ENCODE data around the gene FGF1.

The FGF1 gene

GRCh38 chr5:142703153-142703552, 17.3 kb upstream of the FGF1 start:
- no peak for ATAC-seq (ENCODE audit: low read depth)
- H3K4me3 Mint-ChIP-seq: no peak overlapping the region
- H3K4me1 Mint-ChIP-seq: no peaks in the 10 kb centered on the region
- DNase-seq (ENCODE audit: low spot score in 2 of 2): no peak
- peaks cover 2% of the 10 kb centered on the region for H3K9me3 Mint-ChIP-seq
- H3K27me3 Mint-ChIP-seq: peaks cover 12% of the 10 kb centered on the region
- no peak overlapping the region for H3K27ac Mint-ChIP-seq
- H3K36me3 Mint-ChIP-seq: no peaks in the 10 kb centered on the region

- Mint-ChIP-seq H3K4me1 (no peaks in the 10 kb centered on the region), H3K27me3 (peaks cover 14% of the 10 kb centered on the region), H3K27ac (no peak overlapping the region), H3K9me3 (peaks cover 2% of the 10 kb centered on the region), H3K4me3 (no peak overlapping the region), H3K36me3 (no peaks in the 10 kb centered on the region)
- DNase-seq (ENCODE audit: low spot score in 2 of 2): no peak
- ATAC-seq (ENCODE audit: low read depth): no peak
These were observed 15.9 kb upstream of the FGF1 start for GRCh38 chr5:142701673-142702311.

GRCh38 chr5:142700566-142700965, 14.7 kb upstream of the FGF1 start:
- ATAC-seq (ENCODE audit: low read depth) (no peak), DNase-seq (ENCODE audit: low spot score in 2 of 2) (no peak)
- H3K4me1 Mint-ChIP-seq: no peaks in the 10 kb centered on the region
- peaks cover 16% of the 10 kb centered on the region for H3K27me3 Mint-ChIP-seq
- peaks cover 2% of the 10 kb centered on the region for H3K9me3 Mint-ChIP-seq
- H3K27ac Mint-ChIP-seq: no peak overlapping the region
- no peak overlapping the region for H3K4me3 Mint-ChIP-seq
- no peaks in the 10 kb centered on the region for H3K36me3 Mint-ChIP-seq

GRCh38 chr5:142699184-142699720, 13.4 kb upstream of the FGF1 start:
- no peak overlapping the region for H3K4me3 Mint-ChIP-seq
- H3K9me3 Mint-ChIP-seq: peaks cover 2% of the 10 kb centered on the region
- H3K36me3 Mint-ChIP-seq: no peaks in the 10 kb centered on the region
- DNase-seq (ENCODE audit: low spot score in 2 of 2) (peak; percentile 30 to 43), ATAC-seq (ENCODE audit: low read depth) (peak; percentile 51)
- H3K27me3 Mint-ChIP-seq: peaks cover 14% of the 10 kb centered on the region
- no peak overlapping the region for H3K27ac Mint-ChIP-seq
- H3K4me1 Mint-ChIP-seq: no peaks in the 10 kb centered on the region

- no peak overlapping the region for H3K27ac Mint-ChIP-seq
- H3K27me3 Mint-ChIP-seq: peaks cover 14% of the 10 kb centered on the region
- no peak for DNase-seq (ENCODE audit: low spot score in 2 of 2)
- H3K4me3 Mint-ChIP-seq: no peak overlapping the region
- peaks cover 2% of the 10 kb centered on the region for H3K9me3 Mint-ChIP-seq
- no peaks in the 10 kb centered on the region for H3K36me3 Mint-ChIP-seq
- no peak for ATAC-seq (ENCODE audit: low read depth)
- no peaks in the 10 kb centered on the region for H3K4me1 Mint-ChIP-seq
These were observed 12.7 kb upstream of the FGF1 start for GRCh38 chr5:142698447-142699183.

- H3K4me1 Mint-ChIP-seq: no peaks in the 10 kb centered on the region
- H3K36me3 Mint-ChIP-seq: no peaks in the 10 kb centered on the region
- H3K9me3 Mint-ChIP-seq: peaks cover 2% of the 10 kb centered on the region
- peaks cover 10% of the 10 kb centered on the region for H3K27me3 Mint-ChIP-seq
- no peak for ATAC-seq (ENCODE audit: low read depth)
- H3K27ac Mint-ChIP-seq: no peak overlapping the region
- no peak overlapping the region for H3K4me3 Mint-ChIP-seq
- no peak for DNase-seq (ENCODE audit: low spot score in 2 of 2)
These were observed 11.7 kb upstream of the FGF1 start for GRCh38 chr5:142697356-142698255.

GRCh38 chr5:142696379-142696778, 10.5 kb upstream of the FGF1 start:
- H3K27me3 Mint-ChIP-seq: peaks cover 10% of the 10 kb centered on the region
- ATAC-seq (ENCODE audit: low read depth): no peak
- no peak overlapping the region for H3K27ac Mint-ChIP-seq
- DNase-seq (ENCODE audit: low spot score in 2 of 2): no peak
- peaks cover 2% of the 10 kb centered on the region for H3K9me3 Mint-ChIP-seq
- H3K4me3 Mint-ChIP-seq: no peak overlapping the region
- H3K4me1 Mint-ChIP-seq: no peaks in the 10 kb centered on the region
- H3K36me3 Mint-ChIP-seq: no peaks in the 10 kb centered on the region

GRCh38 chr5:142694092-142694856, 8.4 kb upstream of the FGF1 start:
- peaks cover under 1% of the 10 kb centered on the region for H3K9me3 Mint-ChIP-seq

GRCh38 chr5:142692321-142692894, 6.5 kb upstream of the FGF1 start:
- no peaks in the 10 kb centered on the region for H3K4me1 Mint-ChIP-seq
- no peak overlapping the region for H3K4me3 Mint-ChIP-seq
- ATAC-seq (ENCODE audit: low read depth) (no peak), DNase-seq (ENCODE audit: low spot score in 2 of 2) (no peak)
- no peaks in the 10 kb centered on the region for H3K9me3 Mint-ChIP-seq
- peaks cover 13% of the 10 kb centered on the region for H3K27me3 Mint-ChIP-seq
- no peak overlapping the region for H3K27ac Mint-ChIP-seq
- no peaks in the 10 kb centered on the region for H3K36me3 Mint-ChIP-seq

More at GRCh38 chr5:142694092-142694856, 8.4 kb upstream of the FGF1 start:
- DNase-seq (ENCODE audit: low spot score in 2 of 2) (no peak), ATAC-seq (ENCODE audit: low read depth) (no peak)
- H3K4me1 Mint-ChIP-seq: no peaks in the 10 kb centered on the region
- H3K36me3 Mint-ChIP-seq: no peaks in the 10 kb centered on the region
- no peak overlapping the region for H3K4me3 Mint-ChIP-seq
- peaks cover 16% of the 10 kb centered on the region for H3K27me3 Mint-ChIP-seq
- no peak overlapping the region for H3K27ac Mint-ChIP-seq

- no peak for ATAC-seq (ENCODE audit: low read depth)
- peaks cover 15% of the 10 kb centered on the region for H3K27me3 Mint-ChIP-seq
- no peaks in the 10 kb centered on the region for H3K36me3 Mint-ChIP-seq
- no peaks in the 10 kb centered on the region for H3K4me1 Mint-ChIP-seq
- no peak overlapping the region for H3K27ac Mint-ChIP-seq
- DNase-seq (ENCODE audit: low spot score in 2 of 2): no peak
- no peaks in the 10 kb centered on the region for H3K9me3 Mint-ChIP-seq
- no peak overlapping the region for H3K4me3 Mint-ChIP-seq
These were observed 4.8 kb upstream of the FGF1 start for GRCh38 chr5:142690667-142691066.

GRCh38 chr5:142689081-142689480, 3.2 kb upstream of the FGF1 start:
- no peaks in the 10 kb centered on the region for H3K9me3 Mint-ChIP-seq
- ATAC-seq (ENCODE audit: low read depth): no peak
- H3K36me3 Mint-ChIP-seq: no peaks in the 10 kb centered on the region
- H3K27me3 Mint-ChIP-seq: peaks cover 15% of the 10 kb centered on the region
- no peak for DNase-seq (ENCODE audit: low spot score in 2 of 2)
- no peak overlapping the region for H3K4me3 Mint-ChIP-seq
- H3K27ac Mint-ChIP-seq: no peak overlapping the region
- H3K4me1 Mint-ChIP-seq: no peaks in the 10 kb centered on the region

- Mint-ChIP-seq H3K27me3 (peaks cover 15% of the 10 kb centered on the region), H3K9me3 (no peaks in the 10 kb centered on the region), H3K4me1 (no peaks in the 10 kb centered on the region), H3K4me3 (no peak overlapping the region), H3K27ac (no peak overlapping the region), H3K36me3 (no peaks in the 10 kb centered on the region)
- DNase-seq (ENCODE audit: low spot score in 2 of 2) (no peak), ATAC-seq (ENCODE audit: low read depth) (no peak)
These were observed 2.5 kb upstream of the FGF1 start for GRCh38 chr5:142688281-142688989.

GRCh38 chr5:142686968-142687367, 1.1 kb upstream of the FGF1 start:
- Mint-ChIP-seq H3K27ac (no peak overlapping the region), H3K36me3 (no peaks in the 10 kb centered on the region), H3K4me1 (no peaks in the 10 kb centered on the region), H3K9me3 (no peaks in the 10 kb centered on the region), H3K27me3 (peaks cover 19% of the 10 kb centered on the region), H3K4me3 (no peak overlapping the region)
- ATAC-seq (ENCODE audit: low read depth) (no peak), DNase-seq (ENCODE audit: low spot score in 2 of 2) (no peak)

All from memory B cell (primary cell).